ENCODE measurements around the gene LRRC2. TPM values are rescaled to one million over a fixed set of nuclear protein-coding genes. Genes with fewer than 3 reads are reported as not detected.
A peak's percentile ranks its signal among the peaks of the same experiment; 100 is the strongest.
"Not testable (repeated sequence)": the region's sequence is repeated elsewhere in the genome, so short reads cannot be mapped to it uniquely, and the experiment has no call there.

LRRC2 gene
- total and polyA plus RNA-seq, 2 donors (not counting 3 experiments of a cell fraction or from before 2014, with no cell fraction given) = 0.14 to 0.73 TPM

GRCh38 chr3:46578973-46579755 lies 13.1 kb upstream of the LRRC2 start:
- ChIA-PET CTCF (no interaction called here), POLR2A (no interaction called here)
- no peak overlapping the region for H3K9ac ChIP-seq (replicated peaks; ENCODE audit: extremely low read depth, insufficient read depth, low read length)
- H3K4me1 ChIP-seq (ENCODE audit: control insufficient read depth, extremely low read depth, insufficient read depth, low read length) = no peaks in the 10 kb centered on the region
- H4K20me1 ChIP-seq (replicated peaks; ENCODE audit: control insufficient read depth, extremely low read depth, insufficient read depth, low read length) = no peaks in the 10 kb centered on the region
- no peaks in the 10 kb centered on the region for H3K27me3 ChIP-seq (ENCODE audit: control insufficient read depth in 2 of 2, insufficient read depth in 2 of 2, low read length in 2 of 2)
- dilution Hi-C loops (cut with MboI; ENCODE audit: extremely low pct_ligation_motif_present, low sequenced_read_pairs) = no loop called here
- no peaks in the 10 kb centered on the region for H3K9me3 ChIP-seq (replicated peaks; ENCODE audit: control insufficient read depth, insufficient read depth, low read length)
- DNase-seq (ENCODE audit: low read depth, low spot score) (peak; percentile 23), FAIRE-seq (peak; percentile 63)
- H3K27ac ChIP-seq (ENCODE audit: insufficient read depth, low read depth, low read length) = no peak overlapping the region
- H3K4me3 ChIP-seq (replicated peaks in 1 of 3; ENCODE audit: insufficient read depth in 1 of 3, low read depth in 1 of 3, low read length in 3 of 3) = no peak overlapping the region
- intact Hi-C loops (cut with micrococcal nuclease) = no loop called here
- BruUV-seq (replicated peaks) = no TSS peak
- TF ChIP-seq POLR2AphosphoS5 (IDR thresholded peaks at IDR 0.05; ENCODE audit: insufficient read depth, low read depth, low read length) (no peak), MAX (IDR thresholded peaks at IDR 0.05; ENCODE audit: insufficient read depth, insufficient read length) (no peak), MYC (IDR thresholded peaks at IDR 0.05; ENCODE audit: low read depth, low read length) (no peak), POLR2A (IDR thresholded peaks at IDR 0.05; ENCODE audit: low read depth, low read length) (no peak), EZH2 (IDR thresholded peaks at IDR 0.05; ENCODE audit: borderline replicate concordance, low read depth, low read length, severe bottlenecking) (no peak), GATA2 (IDR thresholded peaks at IDR 0.05; ENCODE audit: insufficient read depth, insufficient read length, low read depth, low read length) (no peak), CTCF (IDR thresholded peaks at IDR 0.05; ENCODE audit: extremely low read depth in 1 of 2, insufficient read depth in 1 of 2, low read depth in 1 of 2, low read length in 2 of 2) (no peak), FOS (IDR thresholded peaks at IDR 0.05; ENCODE audit: borderline replicate concordance, insufficient read depth, low read length) (no peak)
- H3K36me3 ChIP-seq (ENCODE audit: control insufficient read depth in 2 of 2, extremely low read depth in 1 of 2, insufficient read depth in 2 of 2, low read length in 2 of 2) = no peaks in the 10 kb centered on the region
- no peaks in the 10 kb centered on the region for H3K79me2 ChIP-seq (ENCODE audit: control insufficient read depth, insufficient read depth, low read length)
- no peaks in the 10 kb centered on the region for H3K9me1 ChIP-seq (replicated peaks; ENCODE audit: control insufficient read depth, extremely low read depth, insufficient read depth, low read length)
- no peak overlapping the region for H2AFZ ChIP-seq (ENCODE audit: low read depth, low read length)
- H3K4me2 ChIP-seq (ENCODE audit: insufficient read depth, low read length) = no peak overlapping the region

GRCh38 chr3:46577580-46578249 lies 11.6 kb upstream of the LRRC2 start:
- H3K9me3 ChIP-seq (replicated peaks; ENCODE audit: control insufficient read depth, insufficient read depth, low read length); H4K20me1 ChIP-seq (replicated peaks; ENCODE audit: control insufficient read depth, extremely low read depth, insufficient read depth, low read length); H3K9ac ChIP-seq (replicated peaks; ENCODE audit: extremely low read depth, insufficient read depth, low read length); DNase-seq (ENCODE audit: low read depth, low spot score); H3K4me3 ChIP-seq (replicated peaks in 1 of 3; ENCODE audit: insufficient read depth in 1 of 3, low read depth in 1 of 3, low read length in 3 of 3); CTCF ChIA-PET; H3K9me1 ChIP-seq (replicated peaks; ENCODE audit: control insufficient read depth, extremely low read depth, insufficient read depth, low read length); BruUV-seq (replicated peaks); H3K36me3 ChIP-seq (ENCODE audit: control insufficient read depth in 2 of 2, extremely low read depth in 1 of 2, insufficient read depth in 2 of 2, low read length in 2 of 2); intact Hi-C loops (cut with micrococcal nuclease); H3K79me2 ChIP-seq (ENCODE audit: control insufficient read depth, insufficient read depth, low read length); dilution Hi-C loops (cut with MboI; ENCODE audit: extremely low pct_ligation_motif_present, low sequenced_read_pairs); H3K4me2 ChIP-seq (ENCODE audit: insufficient read depth, low read length); H3K4me1 ChIP-seq (ENCODE audit: control insufficient read depth, extremely low read depth, insufficient read depth, low read length); FAIRE-seq; H3K27me3 ChIP-seq (ENCODE audit: control insufficient read depth in 2 of 2, insufficient read depth in 2 of 2, low read length in 2 of 2); H2AFZ ChIP-seq (ENCODE audit: low read depth, low read length); H3K27ac ChIP-seq (ENCODE audit: insufficient read depth, low read depth, low read length): not testable (repeated sequence)
- POLR2A ChIA-PET = interaction anchor here (0.7 kb wide), 1 partner anchor 56 kb away, joined by 5 read pairs; no protein-coding TSS in a partner anchor
